ENCODE data around the gene C1QTNF12.

C1QTNF12 gene

GRCh38 chr1:1242461-1243265 lies 3.9 kb downstream of the C1QTNF12 start:
- TF ChIP-seq, protein P1, sequence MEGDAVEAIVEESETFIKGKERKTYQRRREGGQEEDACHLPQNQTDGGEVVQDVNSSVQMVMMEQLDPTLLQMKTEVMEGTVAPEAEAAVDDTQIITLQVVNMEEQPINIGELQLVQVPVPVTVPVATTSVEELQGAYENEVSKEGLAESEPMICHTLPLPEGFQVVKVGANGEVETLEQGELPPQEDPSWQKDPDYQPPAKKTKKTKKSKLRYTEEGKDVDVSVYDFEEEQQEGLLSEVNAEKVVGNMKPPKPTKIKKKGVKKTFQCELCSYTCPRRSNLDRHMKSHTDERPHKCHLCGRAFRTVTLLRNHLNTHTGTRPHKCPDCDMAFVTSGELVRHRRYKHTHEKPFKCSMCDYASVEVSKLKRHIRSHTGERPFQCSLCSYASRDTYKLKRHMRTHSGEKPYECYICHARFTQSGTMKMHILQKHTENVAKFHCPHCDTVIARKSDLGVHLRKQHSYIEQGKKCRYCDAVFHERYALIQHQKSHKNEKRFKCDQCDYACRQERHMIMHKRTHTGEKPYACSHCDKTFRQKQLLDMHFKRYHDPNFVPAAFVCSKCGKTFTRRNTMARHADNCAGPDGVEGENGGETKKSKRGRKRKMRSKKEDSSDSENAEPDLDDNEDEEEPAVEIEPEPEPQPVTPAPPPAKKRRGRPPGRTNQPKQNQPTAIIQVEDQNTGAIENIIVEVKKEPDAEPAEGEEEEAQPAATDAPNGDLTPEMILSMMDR (IDR thresholded peaks at IDR 0.05; ENCODE audit: low read depth, low read length), result no peak
- H3K4me3 ChIP-seq (ENCODE audit: low read depth, low read length), result no peak overlapping the region

- TF ChIP-seq, protein P1 (IDR thresholded peaks at IDR 0.05; ENCODE audit: low read depth, low read length), result no peak
These were observed 4.8 kb downstream of the C1QTNF12 start for GRCh38 chr1:1241588-1242219.

DNA sequence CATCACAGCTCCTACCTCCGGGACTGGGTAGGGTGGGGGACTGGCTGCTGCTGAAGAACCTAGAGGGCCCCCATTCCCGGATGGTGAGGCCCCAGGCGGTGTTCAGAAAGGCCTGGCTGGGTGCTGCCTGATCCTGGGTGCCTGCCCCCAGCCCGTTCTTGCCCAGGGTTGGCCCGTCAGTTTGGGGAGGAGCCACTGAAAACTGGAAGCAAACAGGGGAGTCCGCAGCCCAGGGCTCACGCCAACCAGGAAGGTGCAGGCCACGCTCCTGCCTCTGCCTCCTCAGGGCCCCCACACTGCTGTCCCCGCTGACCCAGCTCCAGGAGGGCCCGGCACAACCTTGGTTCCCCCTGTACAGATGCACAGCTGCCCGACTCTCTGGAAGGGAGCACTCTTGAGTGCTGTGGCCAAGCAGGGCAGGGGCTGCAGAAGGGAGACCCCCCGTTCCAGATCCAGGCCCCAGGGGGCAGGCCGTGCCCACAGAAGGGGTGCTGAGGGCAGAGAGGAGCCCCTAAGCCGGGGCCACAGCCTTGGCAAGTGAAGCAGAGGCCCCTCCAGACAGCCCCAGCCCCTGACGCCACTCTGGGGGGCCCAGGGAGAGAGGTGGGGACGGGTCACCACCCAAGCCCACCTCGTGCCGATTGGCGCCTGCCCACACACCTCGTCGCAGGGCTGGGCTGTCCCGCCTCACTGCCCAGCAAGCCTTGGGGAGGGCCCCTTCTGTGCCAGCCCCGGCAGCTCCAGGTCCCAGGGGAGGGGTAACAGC lies 5.5 kb downstream of the C1QTNF12 start:
- TF ChIP-seq, protein P1 (IDR thresholded peaks at IDR 0.05; ENCODE audit: low read depth, low read length), result no peak
- H3K4me3 ChIP-seq (ENCODE audit: low read depth, low read length), result no peak overlapping the region

More at GRCh38 chr1:1241588-1242219, 4.8 kb downstream of the C1QTNF12 start:
- no peak overlapping the region for H3K4me3 ChIP-seq (ENCODE audit: low read depth, low read length)

DNA sequence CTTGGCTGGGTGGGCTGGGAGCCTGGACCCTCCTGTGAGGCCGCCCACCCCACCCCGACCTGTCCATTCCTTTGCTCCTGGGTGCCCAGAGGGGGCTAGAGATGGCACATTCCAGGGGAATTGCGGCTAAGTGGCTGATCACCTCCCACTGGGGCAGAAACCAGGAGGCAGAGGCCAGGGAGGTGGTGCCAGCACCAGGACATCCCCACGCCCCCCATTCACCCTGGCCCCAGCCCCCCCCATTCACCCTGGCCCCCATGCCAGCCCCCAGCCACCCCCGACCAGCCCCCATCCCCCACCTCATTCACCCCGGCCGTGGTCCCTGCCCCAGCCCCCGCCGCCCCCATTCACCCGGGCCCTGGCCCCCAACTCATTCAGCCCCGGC lies 6.2 kb downstream of the C1QTNF12 start:
- TF ChIP-seq, protein P1 (IDR thresholded peaks at IDR 0.05; ENCODE audit: low read depth, low read length), result no peak
- H3K4me3 ChIP-seq (ENCODE audit: low read depth, low read length), result no peak overlapping the region

- H3K4me3 ChIP-seq (ENCODE audit: low read depth, low read length), result no peak overlapping the region
- TF ChIP-seq, protein P1 (IDR thresholded peaks at IDR 0.05; ENCODE audit: low read depth, low read length), result no peak
These were observed 6.7 kb downstream of the C1QTNF12 start for GRCh38 chr1:1239614-1240347.

DNA sequence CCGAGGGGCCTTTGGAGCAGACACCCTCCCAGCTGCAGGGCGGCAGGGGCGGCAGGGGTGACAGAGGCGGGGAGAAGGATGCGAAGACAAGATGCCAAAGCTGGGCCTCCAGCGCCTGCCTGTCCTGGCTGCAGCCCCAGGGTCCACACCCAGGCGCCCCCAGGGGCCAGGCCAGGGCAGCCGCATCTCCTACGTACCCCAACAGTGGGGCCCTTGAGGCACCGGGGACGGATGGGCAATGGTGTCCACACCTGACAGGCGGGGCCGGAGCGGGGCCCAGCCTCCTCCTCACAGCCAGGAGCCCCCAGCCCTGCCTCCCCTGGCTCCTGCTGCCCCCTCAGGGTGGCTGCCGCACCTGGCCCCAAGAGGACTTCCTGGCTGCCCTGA lies 7.3 kb downstream of the C1QTNF12 start:
- H3K4me3 ChIP-seq (ENCODE audit: low read depth, low read length), result no peak overlapping the region
- TF ChIP-seq, protein P1 (IDR thresholded peaks at IDR 0.05; ENCODE audit: low read depth, low read length), result no peak
